GM12892 (cell line): ENCODE data around the gene STARD10.
A peak's percentile ranks its signal among the peaks of the same experiment; 100 is the strongest.

ENCODE experiments used
- DNase-seq: peaks from one replicate; pipeline ENCODE4 v3.0.0; 2011; ENCODE audit not compliant: insufficient read length
- FAIRE-seq: peaks from 2 replicates; lab custom pipeline; 2011; peaks lifted over from hg19 to GRCh38; lab: Jason Lieb, UNC
- POLR2A ChIP-seq: IDR thresholded peaks from 2 replicates; pipeline ENCODE4 v1.6.1; 2011; ENCODE audit warnings: low read depth, low read length, control low read depth
- POLR2AphosphoS5 ChIP-seq: IDR thresholded peaks from 2 replicates; pipeline ENCODE4 v1.6.1; 2011; ENCODE audit warnings: low read depth, low read length, control low read depth
- TAF1 ChIP-seq: IDR thresholded peaks from 2 replicates; pipeline ENCODE4 v1.6.1; 2011; ENCODE audit warnings: low read depth, mild to moderate bottlenecking, control low read depth, low read length, borderline replicate concordance

The STARD10 gene

DNA sequence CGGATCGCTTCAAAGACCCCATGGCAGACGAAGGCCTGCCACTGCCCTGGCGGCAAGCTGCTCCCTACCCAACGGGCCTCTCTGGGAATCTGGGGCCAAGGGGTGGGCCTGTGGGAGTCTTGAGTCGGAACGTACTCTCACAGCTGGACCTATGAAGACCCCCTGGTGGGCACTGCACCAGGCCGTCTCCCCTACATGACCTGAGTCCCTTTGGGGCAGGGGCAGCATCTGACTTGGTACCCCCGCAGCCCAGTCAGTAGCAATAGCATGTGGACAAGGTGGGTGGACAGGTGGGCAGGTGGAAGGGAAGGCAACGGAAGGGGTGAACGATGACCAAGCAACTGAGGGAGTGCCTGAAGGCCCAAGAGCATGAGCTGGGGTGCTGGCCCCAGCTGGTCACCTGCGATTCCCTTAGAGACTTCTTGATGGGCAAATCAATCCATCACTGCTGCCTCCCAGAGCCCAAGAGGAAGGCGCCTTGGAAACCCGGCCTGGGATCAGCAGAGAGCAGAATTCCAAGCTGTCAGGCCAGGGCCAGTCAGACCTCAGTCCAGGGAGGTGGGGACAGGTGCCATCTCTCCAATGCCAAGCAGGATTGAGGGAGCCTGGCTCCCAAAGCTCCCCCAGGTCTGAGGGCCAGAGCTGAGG, 76.9 kb downstream of the STARD10 start:
- DNase-seq = no peak
- TF ChIP-seq POLR2AphosphoS5 (no peak), TAF1 (no peak), POLR2A (no peak)
- FAIRE-seq = no peak

DNA sequence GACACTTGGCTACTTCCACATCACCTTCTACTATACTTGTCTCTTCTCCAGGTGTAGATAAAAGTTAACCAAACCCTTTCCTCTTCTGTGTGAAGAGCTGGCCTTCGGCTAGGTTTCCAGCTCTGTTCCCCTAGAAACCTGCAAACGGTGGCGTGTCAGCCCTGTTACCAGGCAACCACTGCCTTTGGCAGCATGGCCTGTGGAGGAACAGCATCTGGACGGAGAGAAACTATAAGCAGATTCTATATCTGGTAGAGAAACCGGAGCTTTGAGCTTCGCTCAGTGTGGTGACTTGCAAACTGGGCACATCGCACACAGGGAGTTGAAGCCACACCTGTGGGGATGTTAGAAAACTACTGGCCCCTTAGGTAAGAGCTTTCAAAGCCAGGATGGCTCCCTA, 77.6 kb downstream of the STARD10 start:
- FAIRE-seq = no peak
- no peak for DNase-seq
- TF ChIP-seq POLR2AphosphoS5 (no peak), TAF1 (no peak), POLR2A (no peak)

DNA sequence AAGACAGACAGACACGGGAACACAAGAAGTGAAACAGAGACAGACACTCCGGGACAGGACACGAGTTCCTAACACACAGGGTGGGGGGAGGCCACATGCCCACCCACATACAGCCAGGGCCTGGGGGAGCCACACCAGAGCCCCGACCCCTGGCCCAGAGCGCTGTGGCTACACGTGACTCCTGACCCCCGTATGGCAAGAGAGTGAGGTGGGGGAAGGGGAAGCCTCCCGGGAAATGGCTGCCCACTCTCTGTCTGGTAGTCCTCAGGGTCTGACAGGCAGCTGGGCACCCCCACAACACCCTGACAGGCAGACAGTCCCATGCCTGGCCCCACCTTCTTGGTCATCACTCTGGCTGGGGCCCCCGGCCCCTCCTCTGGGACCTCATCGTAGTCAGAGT, 81.0 kb downstream of the STARD10 start:
- DNase-seq = no peak
- no peak for FAIRE-seq

DNA sequence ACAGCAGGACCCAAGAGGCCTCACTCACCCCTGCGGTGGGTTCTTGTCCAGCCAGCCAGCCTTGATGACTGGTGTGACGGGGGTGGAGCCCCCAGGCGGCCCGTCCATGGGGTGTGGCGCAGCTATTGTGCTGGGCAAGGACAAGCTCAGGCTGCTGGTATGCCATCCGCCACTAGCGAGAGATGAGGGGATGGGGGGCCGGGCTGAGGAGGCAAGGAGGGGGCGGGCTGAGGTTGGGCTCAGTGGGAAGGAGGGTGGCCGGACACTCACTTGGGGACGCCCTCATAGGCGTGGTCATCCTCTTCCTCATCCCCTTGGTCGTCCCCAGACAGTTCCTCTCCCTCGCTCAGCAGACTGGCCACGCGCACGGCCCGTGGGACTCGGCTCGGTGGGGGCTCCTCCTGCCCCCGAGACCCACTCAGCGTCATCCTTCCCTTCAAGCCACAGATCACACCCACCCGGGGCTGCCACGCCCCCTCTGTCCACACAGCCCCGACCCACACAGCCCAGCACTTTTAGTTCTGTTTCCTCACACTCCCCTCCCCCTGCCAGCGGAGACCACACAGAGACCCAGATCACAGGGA, 81.6 kb downstream of the STARD10 start:
- no peak for FAIRE-seq
- DNase-seq = no peak
- TF ChIP-seq POLR2AphosphoS5 (no peak), TAF1 (no peak)

More for the DNA sequence above, 81.0 kb downstream of the STARD10 start:
- no peak for TF ChIP-seq POLR2A
- TF ChIP-seq POLR2AphosphoS5 = no peak
- no peak for TF ChIP-seq TAF1

DNA sequence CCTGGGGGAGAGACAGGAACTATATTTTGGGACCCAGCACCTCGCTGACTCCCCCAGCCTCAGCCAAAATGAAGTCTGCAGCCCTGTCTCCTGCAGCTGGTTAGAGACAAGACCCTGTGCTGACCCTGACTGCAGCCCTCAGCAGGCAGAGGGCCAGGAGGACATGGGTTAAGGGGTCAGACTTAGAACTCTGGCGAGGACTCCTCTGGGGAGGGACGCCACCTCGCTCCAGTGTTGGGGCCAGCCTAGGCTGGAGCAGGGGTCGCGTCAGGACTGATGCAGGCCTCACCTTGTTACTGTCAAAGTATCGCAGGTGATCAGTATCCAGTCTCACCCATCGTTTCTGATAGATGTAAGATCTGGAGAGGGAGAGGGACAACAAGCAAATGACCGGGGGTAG, 82.7 kb downstream of the STARD10 start:
- no peak for DNase-seq
- no peak for FAIRE-seq
- TF ChIP-seq POLR2AphosphoS5 (no peak), TAF1 (no peak), POLR2A (no peak)

DNA sequence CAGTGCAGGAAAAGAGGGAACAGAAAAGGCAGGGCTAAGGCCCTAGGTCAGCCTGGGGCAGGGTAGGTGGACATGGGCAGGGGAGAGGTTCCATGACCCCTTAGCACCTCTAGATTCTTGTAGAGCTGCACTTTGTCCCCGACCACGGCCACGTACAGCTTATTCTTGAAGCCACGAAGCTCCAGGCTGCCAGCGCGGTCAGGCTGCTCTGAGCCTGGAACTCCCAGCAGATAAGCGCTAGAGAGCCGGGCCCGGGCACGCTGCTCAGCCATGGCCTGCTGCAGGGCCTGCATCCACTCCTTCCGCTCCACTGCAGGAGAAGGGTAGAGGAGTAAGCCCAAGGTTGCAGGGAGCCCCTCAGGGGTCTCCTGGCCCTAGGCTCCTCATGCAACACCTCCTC, 83.6 kb downstream of the STARD10 start:
- TF ChIP-seq POLR2AphosphoS5 (no peak), POLR2A (no peak), TAF1 (no peak)
- DNase-seq (no peak), FAIRE-seq (no peak)

DNA sequence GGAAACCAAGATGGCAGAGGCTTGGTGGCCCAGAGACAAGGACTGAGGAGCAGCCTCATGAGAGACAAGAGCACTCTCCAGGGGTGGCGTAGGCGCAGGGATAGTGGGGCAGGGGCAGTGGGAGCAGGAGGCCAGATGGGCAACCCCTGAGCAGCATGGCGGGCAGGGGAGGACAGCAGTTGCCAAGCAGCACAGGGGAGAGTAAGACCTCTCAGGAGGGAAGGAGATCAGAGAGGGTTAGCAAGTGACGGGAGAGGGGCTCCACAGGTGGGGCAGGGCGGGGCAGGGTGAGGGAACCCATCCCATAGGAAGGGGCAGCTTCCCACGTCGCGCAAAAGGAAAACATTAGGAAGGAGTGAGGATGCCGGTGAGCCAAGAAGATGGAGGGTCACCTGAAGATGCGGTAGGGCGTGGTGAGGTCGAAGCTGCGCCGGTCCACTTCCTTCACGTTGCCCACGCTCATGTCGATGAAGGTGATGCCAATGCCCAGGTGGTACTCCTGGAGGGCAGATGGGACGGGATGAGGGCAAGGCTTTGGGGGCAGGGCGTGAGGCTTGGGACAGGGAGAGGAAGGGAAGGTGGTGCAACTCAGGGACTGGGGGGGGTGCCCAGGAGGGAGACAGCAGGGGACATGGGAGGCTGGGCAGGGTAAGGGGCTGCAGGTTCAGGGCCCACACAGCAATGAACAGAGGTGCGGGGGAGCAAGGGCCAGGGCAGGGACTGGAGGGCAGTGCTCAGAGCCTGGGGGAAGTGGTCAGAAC, 84.2 kb downstream of the STARD10 start:
- FAIRE-seq = no peak

DNA sequence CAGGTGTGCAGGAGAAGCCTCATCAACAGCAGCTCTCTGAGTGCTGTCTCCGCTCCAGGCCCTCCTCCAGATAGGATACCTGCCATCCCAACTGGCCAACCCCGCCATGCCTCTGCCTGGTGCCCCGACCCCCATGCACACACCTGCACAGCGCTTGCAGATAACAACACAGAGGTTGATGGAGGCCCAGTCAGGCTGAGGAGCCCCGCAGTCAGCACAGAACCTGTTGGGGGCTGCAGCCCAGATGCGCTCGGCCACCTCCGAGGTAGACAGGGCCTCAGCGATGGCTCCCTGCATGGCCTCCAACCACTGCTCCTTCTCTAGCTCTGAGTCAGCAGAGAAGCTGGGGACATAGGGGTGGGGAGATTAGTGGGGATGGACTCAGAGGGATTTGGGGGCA, 86.8 kb downstream of the STARD10 start:
- no peak for DNase-seq
- no peak for TF ChIP-seq TAF1
- no peak for TF ChIP-seq POLR2A
- TF ChIP-seq POLR2AphosphoS5 = no peak
- FAIRE-seq = no peak

More for the DNA sequence above, 84.2 kb downstream of the STARD10 start:
- TF ChIP-seq POLR2AphosphoS5 (no peak), POLR2A (no peak)
- DNase-seq = no peak

DNA sequence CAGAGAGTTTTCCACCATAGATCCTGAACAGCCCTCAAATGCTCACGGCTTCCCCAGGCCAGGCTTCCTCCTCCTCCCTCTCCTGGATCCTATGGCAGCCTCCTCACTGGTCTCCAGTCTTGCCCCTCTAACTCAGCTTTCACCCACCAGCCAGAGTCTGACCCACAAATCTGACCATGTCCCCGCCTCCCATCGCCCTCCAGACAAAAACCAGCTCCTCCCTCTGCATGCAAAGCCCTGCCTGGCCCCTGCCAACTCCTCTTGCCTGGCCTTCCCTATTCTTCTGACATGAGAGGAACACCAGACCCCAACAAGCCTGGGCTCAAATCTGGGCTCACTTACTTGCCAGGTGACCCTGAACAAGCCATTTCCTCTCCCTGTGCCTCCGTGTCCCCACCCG, 87.3 kb downstream of the STARD10 start:
- FAIRE-seq (no peak), DNase-seq (no peak)
- TF ChIP-seq POLR2AphosphoS5 (no peak), TAF1 (no peak), POLR2A (no peak)

DNA sequence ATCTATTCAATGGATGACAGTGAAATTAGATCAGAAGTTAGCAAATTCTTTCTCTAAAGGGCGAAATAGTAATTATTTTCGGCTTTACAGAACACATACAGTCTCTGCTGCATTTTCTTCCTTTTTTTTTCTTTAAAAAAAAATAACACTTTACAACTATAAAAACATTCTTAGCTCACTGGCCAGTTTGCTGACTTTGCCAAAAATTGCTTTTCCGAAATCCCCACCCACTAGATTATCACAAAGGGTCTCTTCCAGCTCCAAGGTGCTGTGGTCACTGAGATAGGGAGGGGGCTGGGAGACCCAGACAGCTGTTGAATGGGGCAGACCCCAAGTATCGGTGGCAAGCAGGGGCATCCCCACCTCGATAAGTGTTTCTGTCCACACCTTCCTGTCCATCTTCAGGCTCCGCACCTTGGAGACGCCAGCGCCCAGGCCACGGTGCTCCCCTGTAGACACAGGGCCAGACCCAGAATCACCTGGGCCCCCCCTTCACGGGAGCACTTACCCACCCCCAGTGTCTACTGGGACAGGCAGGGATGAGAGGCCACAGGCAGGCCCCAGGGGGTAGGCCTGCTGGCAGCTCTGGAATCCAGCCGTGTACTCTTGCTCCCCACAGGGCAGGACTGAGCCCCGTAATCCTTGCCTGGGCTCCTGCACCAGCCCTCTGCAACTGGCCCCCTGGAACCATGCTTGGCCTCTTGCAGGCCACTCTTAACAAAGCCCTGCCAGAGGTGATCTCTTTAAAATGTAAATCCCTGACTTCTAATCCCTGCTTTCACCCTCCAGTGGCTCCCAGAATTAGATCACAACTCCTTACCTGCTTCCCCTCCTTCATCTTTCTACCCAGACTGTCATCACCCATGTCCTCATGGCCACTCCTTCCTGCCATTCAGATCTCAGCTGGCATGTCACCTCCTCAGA, 88.1 kb downstream of the STARD10 start:
- FAIRE-seq = no peak
- DNase-seq = no peak
- TF ChIP-seq POLR2A (no peak), TAF1 (no peak), POLR2AphosphoS5 (no peak)

DNA sequence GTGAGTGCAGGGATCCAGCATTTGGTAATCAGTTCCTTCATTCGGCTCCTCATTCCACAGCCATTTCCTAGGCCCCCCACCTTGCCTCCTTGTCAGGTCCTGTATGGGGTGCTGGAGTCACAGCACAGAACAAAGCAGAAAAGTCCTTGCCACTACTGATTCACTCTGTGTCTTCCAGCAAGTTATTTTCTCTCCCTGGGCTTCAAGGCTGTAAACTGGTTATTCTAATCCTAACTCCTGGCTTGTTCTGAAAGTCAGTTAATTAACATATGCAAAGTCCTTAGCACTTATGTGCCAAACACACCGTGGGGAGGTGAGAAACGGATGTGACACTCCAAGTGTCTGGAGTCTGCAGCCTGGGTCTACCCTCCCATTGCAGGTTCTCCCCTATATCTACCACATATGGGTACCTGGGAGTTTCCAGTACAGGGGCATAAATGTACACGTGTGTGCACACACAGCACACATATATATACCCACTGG, 89.0 kb downstream of the STARD10 start:
- FAIRE-seq (peak; percentile 48), DNase-seq (no peak)
- TF ChIP-seq POLR2AphosphoS5 (no peak), POLR2A (no peak)
